ENCODE data around the gene A3GALT2. TPM values are rescaled to one million over a fixed set of nuclear protein-coding genes. Genes with fewer than 3 reads are reported as not detected.

The A3GALT2 gene
- total and polyA plus RNA-seq, 2 donors (not counting 1 experiment from before 2014, with no cell fraction given) = not detected

DNA sequence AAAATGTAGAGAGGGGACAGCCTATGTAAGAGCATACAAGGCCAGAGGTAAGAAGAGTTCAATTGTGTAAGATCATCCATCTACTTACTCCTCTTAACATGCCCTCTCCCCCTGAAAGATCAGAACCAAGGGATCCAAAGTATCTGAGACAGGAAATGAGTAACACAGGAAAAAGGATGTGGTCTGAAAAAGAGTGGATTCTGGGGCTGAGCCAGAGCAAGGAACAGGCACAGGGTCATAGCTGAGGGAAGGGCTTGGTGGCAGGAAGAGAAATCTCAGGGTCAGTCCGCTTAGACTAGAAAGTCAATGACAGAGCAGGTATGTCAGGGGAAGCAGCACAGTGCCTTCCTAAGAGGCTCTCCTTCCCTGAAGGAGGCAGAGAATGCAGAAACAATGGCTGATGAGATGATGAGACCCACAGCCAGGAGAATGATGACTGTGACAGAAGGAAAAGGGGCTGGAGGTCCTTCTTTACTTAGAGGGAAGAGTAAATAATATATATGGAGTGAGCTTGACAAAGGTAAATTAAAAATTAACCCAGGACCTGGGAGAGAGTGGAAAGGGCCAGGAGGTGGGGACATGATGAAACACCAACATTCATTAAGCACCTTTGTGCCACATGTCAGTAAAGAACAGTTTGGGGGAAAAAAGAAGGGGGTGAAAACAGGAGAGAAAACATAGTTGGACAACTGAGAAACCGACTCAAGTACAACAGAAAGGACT is 26.2 kb upstream of the A3GALT2 start:
- ChIA-PET CTCF (interaction anchor here (1.2 kb wide), 1 partner anchor 51 kb away, joined by 5 read pairs; no protein-coding TSS in a partner anchor), POLR2A (no interaction called here)
- 71% methylated on average over 1 of the region's 2 CpGs for WGBS (ENCODE audit: insufficient coverage)
- H3K27me3 ChIP-seq (replicated peaks in 1 of 4; ENCODE audit: control extremely low read depth in 1 of 4, control insufficient read depth in 3 of 4, insufficient read depth in 4 of 4, low read length in 3 of 4) = peaks cover 0 to 3% (median 0%) of the 10 kb centered on the region in 4 experiments
- DNase-seq (no peak), ATAC-seq (ENCODE audit: low read depth) (no peak)
- no peak overlapping the region for H3K9ac ChIP-seq (ENCODE audit: low read length)
- peak overlapping the region in 1 of 5 experiments; percentile 92 for H3K4me3 ChIP-seq (ENCODE audit: control extremely low read depth in 1 of 5, extremely low read depth in 1 of 5, insufficient read depth in 1 of 5, low read depth in 2 of 5, low read length in 4 of 5)
- H3K4me1 ChIP-seq (ENCODE audit: control insufficient read depth in 2 of 2, insufficient read depth in 2 of 2, low read length in 2 of 2) = peaks cover 24 to 29% of the 10 kb centered on the region in 2 donors
- Mint-ChIP-seq H3K4me3 (peak overlapping the region; percentile 10), H3K9me3 (ENCODE audit: insufficient read depth) (no peaks in the 10 kb centered on the region), H3K27me3 (no peaks in the 10 kb centered on the region), H3K4me1 (peaks cover 45% of the 10 kb centered on the region), H3K27ac (no peak overlapping the region)
- H3K27ac ChIP-seq (ENCODE audit: low read length in 2 of 2) = no peak overlapping the region
- peaks cover 0 to 2% of the 10 kb centered on the region in 2 experiments for H3K36me3 ChIP-seq (replicated peaks in 1 of 2; ENCODE audit: control extremely low read depth in 1 of 2, control insufficient read depth in 1 of 2, extremely low read depth in 1 of 2, insufficient read depth in 2 of 2, low read length in 1 of 2)
- peaks cover 62% of the 10 kb centered on the region for H3K79me2 ChIP-seq (ENCODE audit: control insufficient read depth, insufficient read depth, low read length)
- no peak for TF ChIP-seq EZH2 (IDR thresholded peaks at IDR 0.05; ENCODE audit: borderline replicate concordance, insufficient read depth, low read depth, low read length, poor library complexity, severe bottlenecking)
- TF ChIP-seq, protein P1, sequence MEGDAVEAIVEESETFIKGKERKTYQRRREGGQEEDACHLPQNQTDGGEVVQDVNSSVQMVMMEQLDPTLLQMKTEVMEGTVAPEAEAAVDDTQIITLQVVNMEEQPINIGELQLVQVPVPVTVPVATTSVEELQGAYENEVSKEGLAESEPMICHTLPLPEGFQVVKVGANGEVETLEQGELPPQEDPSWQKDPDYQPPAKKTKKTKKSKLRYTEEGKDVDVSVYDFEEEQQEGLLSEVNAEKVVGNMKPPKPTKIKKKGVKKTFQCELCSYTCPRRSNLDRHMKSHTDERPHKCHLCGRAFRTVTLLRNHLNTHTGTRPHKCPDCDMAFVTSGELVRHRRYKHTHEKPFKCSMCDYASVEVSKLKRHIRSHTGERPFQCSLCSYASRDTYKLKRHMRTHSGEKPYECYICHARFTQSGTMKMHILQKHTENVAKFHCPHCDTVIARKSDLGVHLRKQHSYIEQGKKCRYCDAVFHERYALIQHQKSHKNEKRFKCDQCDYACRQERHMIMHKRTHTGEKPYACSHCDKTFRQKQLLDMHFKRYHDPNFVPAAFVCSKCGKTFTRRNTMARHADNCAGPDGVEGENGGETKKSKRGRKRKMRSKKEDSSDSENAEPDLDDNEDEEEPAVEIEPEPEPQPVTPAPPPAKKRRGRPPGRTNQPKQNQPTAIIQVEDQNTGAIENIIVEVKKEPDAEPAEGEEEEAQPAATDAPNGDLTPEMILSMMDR (IDR thresholded peaks at IDR 0.05) = no peak
- H2AFZ ChIP-seq (ENCODE audit: insufficient read depth, low read depth, low read length, poor library complexity, severe bottlenecking) = no peak overlapping the region
- no peak overlapping the region for H3K4me2 ChIP-seq (replicated peaks; ENCODE audit: low read depth, low read length, poor library complexity, severe bottlenecking)
- no peaks in the 10 kb centered on the region for H3K9me3 ChIP-seq (ENCODE audit: control extremely low read depth in 1 of 3, control insufficient read depth in 2 of 3, insufficient read depth in 1 of 3, low read length in 2 of 3)
- peaks cover 41% of the 10 kb centered on the region for H4K20me1 ChIP-seq (ENCODE audit: control insufficient read depth, insufficient read depth, low read length, poor library complexity, severe bottlenecking)
- intact Hi-C loops (cut with micrococcal nuclease) = no loop called here

DNA sequence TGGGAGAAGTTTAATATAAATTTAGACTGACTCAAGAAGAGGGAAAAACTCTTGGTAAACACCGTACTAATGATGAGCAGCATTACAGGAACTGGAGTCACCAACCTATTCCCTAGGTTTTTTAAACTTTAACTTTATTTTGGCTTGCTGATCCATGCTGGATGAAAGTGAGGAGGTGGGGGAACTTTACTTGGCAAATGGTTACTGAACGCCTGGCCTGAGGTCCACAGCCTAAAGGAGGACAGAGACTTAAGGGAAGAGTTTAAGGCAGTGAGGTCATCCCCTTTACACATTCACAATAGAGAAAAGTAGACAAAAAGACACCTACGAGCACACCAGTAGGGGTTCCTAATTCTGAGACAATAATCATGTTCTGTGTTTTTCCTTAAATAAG is 25.6 kb upstream of the A3GALT2 start:
- no peak for ATAC-seq (ENCODE audit: low read depth)
- WGBS (ENCODE audit: insufficient coverage) = no CpG with 5 or more reads among the region's 3 CpGs
- no peaks in the 10 kb centered on the region for H3K27me3 Mint-ChIP-seq
- ChIA-PET CTCF (no interaction called here), POLR2A (no interaction called here)
- no peaks in the 10 kb centered on the region for H3K9me3 ChIP-seq (ENCODE audit: control extremely low read depth in 1 of 3, control insufficient read depth in 2 of 3, insufficient read depth in 1 of 3, low read length in 2 of 3)
- no peak for DNase-seq
- TF ChIP-seq, protein P1 (IDR thresholded peaks at IDR 0.05) = no peak
- TF ChIP-seq EZH2 (IDR thresholded peaks at IDR 0.05; ENCODE audit: borderline replicate concordance, insufficient read depth, low read depth, low read length, poor library complexity, severe bottlenecking) = no peak
- H3K4me2 ChIP-seq (replicated peaks; ENCODE audit: low read depth, low read length, poor library complexity, severe bottlenecking) = no peak overlapping the region
- H3K79me2 ChIP-seq (ENCODE audit: control insufficient read depth, insufficient read depth, low read length) = peaks cover 67% of the 10 kb centered on the region
- no peaks in the 10 kb centered on the region for H3K9me3 Mint-ChIP-seq (ENCODE audit: insufficient read depth)
- no peak overlapping the region for H3K27ac Mint-ChIP-seq
- no peak overlapping the region for H3K4me3 Mint-ChIP-seq
- H3K27me3 ChIP-seq (replicated peaks in 1 of 4; ENCODE audit: control extremely low read depth in 1 of 4, control insufficient read depth in 3 of 4, insufficient read depth in 4 of 4, low read length in 3 of 4) = peaks cover 0 to 3% (median 0%) of the 10 kb centered on the region in 4 experiments
- H3K4me1 Mint-ChIP-seq = peaks cover 47% of the 10 kb centered on the region
- H3K9ac ChIP-seq (ENCODE audit: low read length) = no peak overlapping the region
- intact Hi-C loops (cut with micrococcal nuclease) = no loop called here
- H4K20me1 ChIP-seq (ENCODE audit: control insufficient read depth, insufficient read depth, low read length, poor library complexity, severe bottlenecking) = peaks cover 47% of the 10 kb centered on the region
- H3K4me3 ChIP-seq (ENCODE audit: control extremely low read depth in 1 of 5, extremely low read depth in 1 of 5, insufficient read depth in 1 of 5, low read depth in 2 of 5, low read length in 4 of 5) = peak overlapping the region in 1 of 5 experiments; percentile 92
- H2AFZ ChIP-seq (ENCODE audit: insufficient read depth, low read depth, low read length, poor library complexity, severe bottlenecking) = no peak overlapping the region
- peaks cover 0 to 2% of the 10 kb centered on the region in 2 experiments for H3K36me3 ChIP-seq (replicated peaks in 1 of 2; ENCODE audit: control extremely low read depth in 1 of 2, control insufficient read depth in 1 of 2, extremely low read depth in 1 of 2, insufficient read depth in 2 of 2, low read length in 1 of 2)
- peaks cover 24 to 31% of the 10 kb centered on the region in 2 donors for H3K4me1 ChIP-seq (ENCODE audit: control insufficient read depth in 2 of 2, insufficient read depth in 2 of 2, low read length in 2 of 2)
- H3K27ac ChIP-seq (ENCODE audit: low read length in 2 of 2) = no peak overlapping the region
